HT-29 (cell line): ENCODE measurements around the gene ENTPD2. TPM values are rescaled to one million over a fixed set of nuclear protein-coding genes. Genes with fewer than 3 reads are reported as not detected.

Source experiments
- small RNA-seq: library from RNA; depleted of rRNA; stranded (forward); fragments of <200 nt; gene quantifications from one replicate; pipeline ENCODE3, GENCODE V24; 2014
- total RNA-seq: library from RNA; depleted of rRNA; stranded (reverse); fragments of >200 nt; shearing (Covaris generic); gene quantifications from 2 replicates; pipeline ENCODE4 v1.2.3, GENCODE V29; 2014; rRNA removed

Gene ENTPD2
- total RNA-seq, 1 experiment from 2014 or later = 2.7 TPM

Small RNAs within 50 kb of the gene (small RNA-seq; reads per million reads assigned to genes)
- not detected for gene RF00153

Other genes starting within 250 kb of the ENTPD2 start
- 242 and 247 TPM in 2 replicates for gene RABL6, start 246.1 kb downstream of the ENTPD2 start, total RNA-seq
- 9.0 and 9.4 TPM in 2 replicates for gene AJM1, start 211.6 kb downstream of the ENTPD2 start, total RNA-seq
- 230 and 232 TPM in 2 replicates for gene PHPT1, start 204.7 kb downstream of the ENTPD2 start, total RNA-seq
- gene MAMDC4, start 201.7 kb downstream of the ENTPD2 start, total RNA-seq = 14.9 and 29.8 TPM in 2 replicates
- gene EDF1, start 187.8 kb downstream of the ENTPD2 start, total RNA-seq = 428 and 484 TPM in 2 replicates
- 36.4 and 36.7 TPM in 2 replicates for gene TRAF2, start 167.5 kb downstream of the ENTPD2 start, total RNA-seq
- gene FBXW5, start 109.3 kb downstream of the ENTPD2 start, total RNA-seq = 379 and 389 TPM in 2 replicates
- gene C8G, start 108.8 kb downstream of the ENTPD2 start, total RNA-seq = 0.71 and 2.6 TPM in 2 replicates
- 0.58 and 0.94 TPM in 2 replicates for gene LCN12, start 101.8 kb downstream of the ENTPD2 start, total RNA-seq
- gene PTGDS, start 76.6 kb downstream of the ENTPD2 start, total RNA-seq = not detected in 2 replicates
- not detected in 2 replicates for gene LCNL1, start 71.1 kb downstream of the ENTPD2 start, total RNA-seq
- gene PAXX, start 61.6 kb downstream of the ENTPD2 start, total RNA-seq = 169 and 179 TPM in 2 replicates
- 17.0 and 24.1 TPM in 2 replicates for gene CLIC3, start 57.5 kb downstream of the ENTPD2 start, total RNA-seq
- 92.6 and 99.9 TPM in 2 replicates for gene ABCA2, start 25.8 kb downstream of the ENTPD2 start, total RNA-seq
- gene FUT7, start 22.0 kb downstream of the ENTPD2 start, total RNA-seq = 0.36 and 0.42 TPM in 2 replicates
- gene NPDC1, start 7.9 kb downstream of the ENTPD2 start, total RNA-seq = 59.9 and 84.3 TPM in 2 replicates
- 217 and 239 TPM in 2 replicates for gene SAPCD2, start 16.5 kb upstream of the ENTPD2 start, total RNA-seq
- 3.7 and 5.3 TPM in 2 replicates for gene UAP1L1, start 23.5 kb upstream of the ENTPD2 start, total RNA-seq
- 82.2 and 104 TPM in 2 replicates for gene MAN1B1, start 32.9 kb upstream of the ENTPD2 start, total RNA-seq
- 290 and 324 TPM in 2 replicates for gene DPP7, start 60.7 kb upstream of the ENTPD2 start, total RNA-seq
- 0.39 and 3.0 TPM in 2 replicates for gene GRIN1, start 85.1 kb upstream of the ENTPD2 start, total RNA-seq
- 0.43 and 0.44 TPM in 2 replicates for gene LRRC26, start 116.0 kb upstream of the ENTPD2 start, total RNA-seq
- not detected in 2 replicates for gene TMEM210, start 118.0 kb upstream of the ENTPD2 start, total RNA-seq
- 60.6 and 64.0 TPM in 2 replicates for gene ANAPC2, start 134.5 kb upstream of the ENTPD2 start, total RNA-seq
- gene SSNA1, start 134.6 kb upstream of the ENTPD2 start, total RNA-seq = 184 and 208 TPM in 2 replicates
- gene TPRN, start 146.7 kb upstream of the ENTPD2 start, total RNA-seq = 63.1 and 66.3 TPM in 2 replicates
- gene TMEM203, start 151.6 kb upstream of the ENTPD2 start, total RNA-seq = 44.7 and 51.5 TPM in 2 replicates
- 19.0 and 23.9 TPM in 2 replicates for gene NDOR1, start 151.6 kb upstream of the ENTPD2 start, total RNA-seq
- gene RNF208, start 168.2 kb upstream of the ENTPD2 start, total RNA-seq = 0.55 and 1.7 TPM in 2 replicates
- 1.6 and 2.4 TPM in 2 replicates for gene CYSRT1, start 171.1 kb upstream of the ENTPD2 start, total RNA-seq
- 0.38 TPM in 1 of 2 replicates, not detected in the other for gene RNF224, start 173.4 kb upstream of the ENTPD2 start, total RNA-seq
- 0.15 TPM in 1 of 2 replicates, not detected in the other for gene SLC34A3, start 176.8 kb upstream of the ENTPD2 start, total RNA-seq
- gene TUBB4B, start 187.2 kb upstream of the ENTPD2 start, total RNA-seq = 607 and 627 TPM in 2 replicates
- not detected in 2 replicates for gene STPG3, start 197.2 kb upstream of the ENTPD2 start, total RNA-seq
- 111 and 115 TPM in 2 replicates for gene NELFB, start 201.3 kb upstream of the ENTPD2 start, total RNA-seq
- gene TOR4A, start 223.7 kb upstream of the ENTPD2 start, total RNA-seq = 210 and 226 TPM in 2 replicates
- 107 and 116 TPM in 2 replicates for gene NRARP, start 248.2 kb upstream of the ENTPD2 start, total RNA-seq